ENCODE data around the gene DNAJC15. TPM values are rescaled to one million over a fixed set of nuclear protein-coding genes. Genes with fewer than 3 reads are reported as not detected.

The DNAJC15 gene
- total and polyA plus RNA-seq, 2 donors (not counting 3 experiments of a cell fraction or from before 2014, with no cell fraction given): 21.8 to 40.8 TPM

DNA sequence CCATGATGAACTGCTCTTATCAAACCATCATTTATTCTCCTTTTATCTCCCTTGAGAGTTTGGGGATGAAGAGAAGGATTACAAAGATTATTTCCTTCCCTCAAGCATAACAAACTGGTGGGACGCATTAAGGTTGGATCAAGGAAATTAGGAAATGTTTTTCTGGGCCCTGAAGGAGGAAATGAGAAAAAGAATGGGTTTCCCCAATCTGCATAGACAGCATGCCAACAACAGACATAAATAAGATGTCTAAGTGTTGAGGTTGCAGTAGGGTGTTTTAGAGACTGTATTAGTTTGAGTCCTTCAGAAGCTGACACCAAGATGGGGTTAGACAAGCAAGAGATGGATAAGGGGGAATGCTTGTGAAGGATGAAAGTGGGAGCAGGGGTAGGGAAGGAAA lies 38.7 kb upstream of the DNAJC15 start:
- Histone ChIP-seq H3K27ac (ENCODE audit: insufficient read depth, low read depth, low read length) (no peak overlapping the region), H4K20me1 (replicated peaks; ENCODE audit: control insufficient read depth, extremely low read depth, insufficient read depth, low read length) (no peaks in the 10 kb centered on the region), H3K9ac (replicated peaks; ENCODE audit: extremely low read depth, insufficient read depth, low read length) (no peak overlapping the region), H3K79me2 (ENCODE audit: control insufficient read depth, insufficient read depth, low read length) (no peaks in the 10 kb centered on the region), H3K4me3 (replicated peaks in 1 of 3; ENCODE audit: insufficient read depth in 1 of 3, low read depth in 1 of 3, low read length in 3 of 3) (no peak overlapping the region), H3K9me1 (replicated peaks; ENCODE audit: control insufficient read depth, extremely low read depth, insufficient read depth, low read length) (no peaks in the 10 kb centered on the region), H3K4me2 (ENCODE audit: insufficient read depth, low read length) (no peak overlapping the region), H2AFZ (ENCODE audit: low read depth, low read length) (no peak overlapping the region), H3K4me1 (ENCODE audit: control insufficient read depth, extremely low read depth, insufficient read depth, low read length) (no peaks in the 10 kb centered on the region), H3K36me3 (ENCODE audit: control insufficient read depth in 2 of 2, extremely low read depth in 1 of 2, insufficient read depth in 2 of 2, low read length in 2 of 2) (no peaks in the 10 kb centered on the region), H3K9me3 (replicated peaks; ENCODE audit: control insufficient read depth, insufficient read depth, low read length) (no peaks in the 10 kb centered on the region), H3K27me3 (ENCODE audit: control insufficient read depth in 2 of 2, insufficient read depth in 2 of 2, low read length in 2 of 2) (no peaks in the 10 kb centered on the region)
- ChIA-PET POLR2A (no interaction called here), CTCF (no interaction called here)
- dilution Hi-C loops (cut with MboI; ENCODE audit: extremely low pct_ligation_motif_present, low sequenced_read_pairs) (no loop called here), intact Hi-C loops (cut with micrococcal nuclease) (no loop called here)
- no peak for FAIRE-seq
- BruUV-seq (replicated peaks): no TSS peak
- no peak for DNase-seq (ENCODE audit: low read depth, low spot score)
- TF ChIP-seq GATA2 (IDR thresholded peaks at IDR 0.05; ENCODE audit: insufficient read depth, insufficient read length, low read depth, low read length): no peak
- no peak for TF ChIP-seq FOS (IDR thresholded peaks at IDR 0.05; ENCODE audit: borderline replicate concordance, insufficient read depth, low read length)
- no peak for TF ChIP-seq POLR2A (IDR thresholded peaks at IDR 0.05; ENCODE audit: low read depth, low read length)
- no peak for TF ChIP-seq POLR2AphosphoS5 (IDR thresholded peaks at IDR 0.05; ENCODE audit: insufficient read depth, low read depth, low read length)
- no peak for TF ChIP-seq JUN (IDR thresholded peaks at IDR 0.05; ENCODE audit: borderline replicate concordance, insufficient read depth, insufficient read length, low read depth)

DNA sequence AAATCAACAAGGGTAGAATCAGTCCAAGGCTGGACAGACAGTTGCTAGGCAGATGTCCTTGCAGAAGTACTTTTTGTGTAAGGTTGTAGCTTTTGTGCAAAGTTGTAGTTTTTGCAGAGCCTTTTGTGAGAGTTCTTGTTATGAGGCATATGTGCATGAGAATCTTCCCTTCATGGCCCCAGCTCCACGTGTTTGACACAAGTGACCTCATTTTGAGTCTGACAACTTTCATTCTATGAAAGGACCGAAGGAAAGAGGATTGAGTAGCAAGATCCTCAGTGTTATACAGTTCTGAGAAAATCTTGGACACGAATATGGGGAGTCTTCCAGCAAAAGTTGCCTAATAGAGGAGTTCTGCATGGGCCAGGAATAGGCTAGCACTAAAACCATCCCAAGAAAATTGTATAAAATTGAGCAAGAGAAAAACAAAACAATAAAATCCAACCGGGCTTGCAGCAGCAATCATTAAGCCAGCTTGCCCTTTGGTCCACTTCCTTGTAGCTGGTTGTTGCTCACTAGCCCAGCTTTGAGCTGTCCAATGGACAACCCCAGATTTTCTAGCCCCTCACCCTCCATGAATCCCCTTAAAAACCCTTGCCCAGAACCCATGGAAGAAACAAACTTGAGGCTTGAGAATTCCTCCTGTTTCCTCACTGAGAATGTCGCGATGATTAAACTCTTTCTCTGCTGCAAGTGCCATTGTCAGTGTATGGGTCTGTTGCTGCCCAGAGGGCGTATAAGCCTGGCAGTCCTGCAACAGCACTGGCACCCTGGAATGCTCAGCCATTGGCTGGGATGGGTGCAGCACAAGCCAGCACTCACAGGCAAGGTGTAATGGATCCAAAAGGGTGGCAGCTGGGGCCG lies 37.8 kb upstream of the DNAJC15 start:
- POLR2A ChIA-PET: no interaction called here
- Histone ChIP-seq H3K9ac (replicated peaks; ENCODE audit: extremely low read depth, insufficient read depth, low read length) (no peak overlapping the region), H3K27me3 (ENCODE audit: control insufficient read depth in 2 of 2, insufficient read depth in 2 of 2, low read length in 2 of 2) (no peaks in the 10 kb centered on the region), H2AFZ (ENCODE audit: low read depth, low read length) (no peak overlapping the region), H3K27ac (ENCODE audit: insufficient read depth, low read depth, low read length) (no peak overlapping the region), H4K20me1 (replicated peaks; ENCODE audit: control insufficient read depth, extremely low read depth, insufficient read depth, low read length) (no peaks in the 10 kb centered on the region), H3K9me1 (replicated peaks; ENCODE audit: control insufficient read depth, extremely low read depth, insufficient read depth, low read length) (no peaks in the 10 kb centered on the region), H3K4me2 (ENCODE audit: insufficient read depth, low read length) (no peak overlapping the region), H3K4me3 (replicated peaks in 1 of 3; ENCODE audit: insufficient read depth in 1 of 3, low read depth in 1 of 3, low read length in 3 of 3) (no peak overlapping the region), H3K79me2 (ENCODE audit: control insufficient read depth, insufficient read depth, low read length) (no peaks in the 10 kb centered on the region), H3K9me3 (replicated peaks; ENCODE audit: control insufficient read depth, insufficient read depth, low read length) (no peaks in the 10 kb centered on the region), H3K36me3 (ENCODE audit: control insufficient read depth in 2 of 2, extremely low read depth in 1 of 2, insufficient read depth in 2 of 2, low read length in 2 of 2) (no peaks in the 10 kb centered on the region), H3K4me1 (ENCODE audit: control insufficient read depth, extremely low read depth, insufficient read depth, low read length) (no peaks in the 10 kb centered on the region)
- dilution Hi-C loops (cut with MboI; ENCODE audit: extremely low pct_ligation_motif_present, low sequenced_read_pairs): no loop called here
- TF ChIP-seq, protein P1, sequence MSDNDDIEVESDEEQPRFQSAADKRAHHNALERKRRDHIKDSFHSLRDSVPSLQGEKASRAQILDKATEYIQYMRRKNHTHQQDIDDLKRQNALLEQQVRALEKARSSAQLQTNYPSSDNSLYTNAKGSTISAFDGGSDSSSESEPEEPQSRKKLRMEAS (IDR thresholded peaks at IDR 0.05; ENCODE audit: insufficient read depth, insufficient read length): no peak
- FAIRE-seq (no peak), DNase-seq (ENCODE audit: low read depth, low spot score) (no peak)
- intact Hi-C loops (cut with micrococcal nuclease): no loop called here
- CTCF ChIA-PET: no interaction called here
- BruUV-seq (replicated peaks): no TSS peak
